RWPE1 (cell line): ENCODE measurements around the gene DMD.

ENCODE experiments used
- CTCF ChIA-PET: fragments of 350-600 bp; sonication (Branson Sonifier 250); formaldehyde crosslinking; extraction: SDS; loops from one replicate; lab custom pipeline; 2021; lab: Yijun Ruan, JAX
- POLR2A ChIA-PET: fragments of 400-600 bp; formaldehyde crosslinking; extraction: SDS; loops from one replicate; lab custom pipeline; 2020; ENCODE audit warnings: antibody characterized with exemption; ENCODE audit not compliant: low non-redundant PET; lab: Yijun Ruan, JAX
- DNase-seq: peaks from one replicate; pipeline ENCODE4 v3.0.0; 2012; ENCODE audit warnings: low spot score
- H3K27ac ChIP-seq: fragments of 450-650 bp; 2 replicates; pipeline ENCODE4 v1.5.1; 2017
- CTCF ChIP-seq: fragments of 450-650 bp; conservative IDR thresholded peaks from 2 replicates; pipeline ENCODE4 v1.5.1; 2017; ENCODE audit warnings: low read depth, mild to moderate bottlenecking

The DMD gene

DNA sequence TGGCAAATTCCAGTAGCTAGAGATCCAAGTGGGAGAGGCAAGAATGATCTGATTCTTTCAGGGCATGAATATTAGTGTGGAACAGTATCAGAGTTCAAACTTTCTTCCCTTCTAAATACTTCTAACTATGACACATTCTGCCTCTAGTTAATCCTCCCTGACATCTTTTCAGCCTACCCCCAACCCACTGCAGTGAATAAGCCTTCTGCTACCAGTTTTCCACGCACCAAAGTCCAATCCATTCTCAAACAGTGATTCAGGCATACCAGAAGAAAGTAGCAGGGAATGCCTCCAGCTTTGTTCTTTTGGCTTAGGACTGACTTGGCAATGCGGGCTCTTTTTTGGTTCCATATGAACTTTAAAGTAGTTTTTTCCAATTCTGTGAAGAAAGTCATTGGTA lies 1984.1 kb downstream of the DMD start:
- no peak for DNase-seq
- H3K27ac ChIP-seq: no peak overlapping the region
- ChIA-PET CTCF (no interaction called here), POLR2A (interaction anchor here (0.7 kb wide), 1 partner anchor 9 kb away, joined by 3 read pairs; no protein-coding TSS in a partner anchor)
- TF ChIP-seq CTCF: no peak

DNA sequence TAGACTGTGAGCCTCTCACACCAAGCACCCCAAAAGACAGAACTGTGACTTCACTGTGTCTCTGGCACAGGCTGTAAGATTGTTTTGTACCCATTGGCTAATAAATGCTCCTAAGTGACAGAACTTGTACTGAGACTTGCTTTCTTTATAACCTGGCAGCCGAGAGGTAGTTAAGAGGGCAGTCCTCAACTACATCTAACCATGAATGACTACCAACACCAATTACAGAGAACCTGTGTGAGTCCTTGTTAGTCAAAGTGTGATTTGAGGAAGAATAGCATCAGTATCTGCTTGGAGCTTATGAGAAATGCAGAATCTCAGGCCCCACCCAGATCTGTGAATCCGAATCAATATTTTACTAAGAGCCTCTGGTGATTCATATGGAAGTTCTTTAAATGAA lies 1985.5 kb downstream of the DMD start:
- ChIA-PET POLR2A (no interaction called here), CTCF (no interaction called here)
- DNase-seq: no peak
- no peak for TF ChIP-seq CTCF
- no peak overlapping the region for H3K27ac ChIP-seq

- POLR2A ChIA-PET: no interaction called here
- no peak overlapping the region for H3K27ac ChIP-seq
- DNase-seq: no peak
- no peak for TF ChIP-seq CTCF
- CTCF ChIA-PET: no interaction called here
Observed at GRCh38 chrX:31224381-31225012, 1986.9 kb downstream of the DMD start.

DNA sequence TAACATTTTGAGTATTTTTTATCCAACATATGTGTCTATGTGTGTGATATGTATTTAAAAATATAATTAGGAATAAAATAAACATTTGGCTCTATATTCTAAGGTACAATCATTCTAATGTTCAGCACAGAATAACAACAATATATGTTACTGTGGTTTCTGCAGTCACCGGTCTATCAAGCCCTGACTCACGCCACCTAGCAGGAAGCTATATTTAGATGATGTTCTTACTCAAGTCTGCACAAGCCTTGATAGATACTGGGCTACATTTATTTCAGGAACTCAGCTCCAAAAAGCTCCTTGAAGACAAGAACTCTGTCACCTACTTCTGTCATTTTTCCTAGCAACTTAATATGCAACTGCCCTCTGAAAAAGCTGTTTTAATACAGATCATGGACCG lies 1987.5 kb downstream of the DMD start:
- CTCF ChIA-PET: interaction anchor here (1.0 kb wide), 1 partner anchor 10 kb away, joined by 6 read pairs; no protein-coding TSS in a partner anchor
- no peak overlapping the region for H3K27ac ChIP-seq

GRCh38 chrX:31222946-31223345 lies 1988.4 kb downstream of the DMD start:
- no peak for DNase-seq
- no peak overlapping the region for H3K27ac ChIP-seq
- ChIA-PET POLR2A (no interaction called here), CTCF (interaction anchor here (1.2 kb wide), 1 partner anchor 131 kb away, joined by 3 read pairs; no protein-coding TSS in a partner anchor)
- TF ChIP-seq CTCF: no peak

More for the DNA sequence above, 1987.5 kb downstream of the DMD start:
- no peak for TF ChIP-seq CTCF
- peak; percentile 41 for DNase-seq
- POLR2A ChIA-PET: no interaction called here

DNA sequence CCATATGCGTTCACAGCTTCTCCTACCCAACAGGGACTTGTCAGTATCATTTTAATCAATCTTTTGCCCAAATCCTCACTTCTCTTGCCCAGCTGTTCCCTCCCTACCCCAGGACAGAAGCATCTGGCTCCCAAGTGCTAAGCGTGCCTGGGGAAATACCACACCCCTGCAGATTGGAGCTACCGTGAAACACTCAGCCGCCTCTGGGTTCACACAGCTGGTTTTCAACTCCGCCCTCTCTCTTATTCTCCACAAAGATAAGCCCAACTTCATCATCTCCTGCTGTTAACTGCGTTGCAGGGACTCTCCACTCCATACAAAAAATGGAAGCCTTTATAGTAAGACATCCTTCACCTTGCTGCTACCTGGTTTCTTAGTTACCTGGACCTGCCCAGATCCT lies 1992.2 kb downstream of the DMD start:
- TF ChIP-seq CTCF: no peak
- ChIA-PET CTCF (no interaction called here), POLR2A (no interaction called here)
- no peak for DNase-seq
- no peak overlapping the region for H3K27ac ChIP-seq
